Central memory CD4-positive, alpha-beta T cell (primary cell): Measurements from ENCODE around the gene FBN1.

ENCODE experiments used
- DNase-seq: peaks from one replicate; pipeline ENCODE4 v3.0.0; 2022

Gene FBN1

GRCh38 chr15:48617619-48618018, 27.9 kb downstream of the FBN1 start:
- DNase-seq = no peak

GRCh38 chr15:48616216-48616615, 29.3 kb downstream of the FBN1 start:
- DNase-seq = no peak

GRCh38 chr15:48614051-48614450, 31.5 kb downstream of the FBN1 start:
- DNase-seq = no peak

- DNase-seq = no peak
These were observed 36.0 kb downstream of the FBN1 start for GRCh38 chr15:48609486-48609885.

- DNase-seq = no peak
These were observed 37.7 kb downstream of the FBN1 start for GRCh38 chr15:48607846-48608245.

GRCh38 chr15:48604567-48604966, 40.9 kb downstream of the FBN1 start:
- DNase-seq = no peak

- DNase-seq = no peak
These were observed 41.6 kb downstream of the FBN1 start for GRCh38 chr15:48603922-48604321.

- DNase-seq = no peak
These were observed 42.4 kb downstream of the FBN1 start for GRCh38 chr15:48603123-48603500.

GRCh38 chr15:48602358-48603122, 43.0 kb downstream of the FBN1 start:
- no peak for DNase-seq

GRCh38 chr15:48601095-48601494, 44.4 kb downstream of the FBN1 start:
- DNase-seq = no peak

- no peak for DNase-seq
These were observed 48.7 kb downstream of the FBN1 start for GRCh38 chr15:48596841-48597240.

- DNase-seq = no peak
These were observed 49.1 kb downstream of the FBN1 start for GRCh38 chr15:48596415-48596814.

- no peak for DNase-seq
These were observed 49.5 kb downstream of the FBN1 start for GRCh38 chr15:48595981-48596380.

GRCh38 chr15:48592933-48593332, 52.6 kb downstream of the FBN1 start:
- DNase-seq = no peak

GRCh38 chr15:48592221-48592731, 53.2 kb downstream of the FBN1 start:
- DNase-seq = no peak

GRCh38 chr15:48590723-48591122, 54.8 kb downstream of the FBN1 start:
- no peak for DNase-seq

- no peak for DNase-seq
These were observed 60.5 kb downstream of the FBN1 start for GRCh38 chr15:48584812-48585563.

- DNase-seq = no peak
These were observed 61.3 kb downstream of the FBN1 start for GRCh38 chr15:48584090-48584811.

- no peak for DNase-seq
These were observed 62.9 kb downstream of the FBN1 start for GRCh38 chr15:48582452-48583247.

- no peak for DNase-seq
These were observed 64.3 kb downstream of the FBN1 start for GRCh38 chr15:48581219-48581618.

- no peak for DNase-seq
These were observed 64.8 kb downstream of the FBN1 start for GRCh38 chr15:48580736-48581135.

- no peak for DNase-seq
These were observed 65.4 kb downstream of the FBN1 start for GRCh38 chr15:48579945-48580671.
